GM23338 (cell line): ENCODE measurements around the gene TMEM170B.

Experiments used
- CREB1 ChIP-seq: fragments of 250-450 bp; sonication (Bioruptor Pico); IDR thresholded peaks from 2 replicates; pipeline ENCODE4 v1.5.0; 2020; ENCODE audit warnings: low read depth, mild to moderate bottlenecking, moderate library complexity
- EZH2 ChIP-seq: fragments of 200-600 bp; sonication (generic); IDR thresholded peaks from one replicate; pipeline ENCODE4 v1.8.0; 2017; ENCODE audit warnings: antibody characterized with exemption, mild to moderate bottlenecking, low read depth; ENCODE audit not compliant: unreplicated experiment
- EZH2phosphoT487 ChIP-seq: fragments of 200-600 bp; sonication (generic); IDR thresholded peaks from one replicate; pipeline ENCODE4 v1.8.1; 2018; ENCODE audit warnings: antibody characterized with exemption; ENCODE audit not compliant: unreplicated experiment
- JUNB ChIP-seq: IDR thresholded peaks from one replicate; pipeline ENCODE4 v1.6.1; 2016; ENCODE audit warnings: antibody characterized with exemption; ENCODE audit not compliant: unreplicated experiment
- POLR2AphosphoS5 ChIP-seq: IDR thresholded peaks from 2 replicates; pipeline ENCODE4 v1.6.1; 2016; ENCODE audit warnings: antibody characterized with exemption, low read depth
- REST ChIP-seq: IDR thresholded peaks from one replicate; pipeline ENCODE4 v1.6.1; 2018; ENCODE audit warnings: antibody characterized with exemption; ENCODE audit not compliant: unreplicated experiment
- STAT1 ChIP-seq: IDR thresholded peaks from one replicate; pipeline ENCODE4 v1.6.1; 2016; ENCODE audit warnings: antibody characterized with exemption; ENCODE audit not compliant: unreplicated experiment
- ZNF114 ChIP-seq: fragments of 250-450 bp; sonication (Bioruptor Pico); IDR thresholded peaks from 2 replicates; pipeline ENCODE4 v1.5.0; 2020; ENCODE audit warnings: mild to moderate bottlenecking, moderate library complexity
- TF ChIP-seq, protein P1 (sequence below), 2 experiments: fragments of 200-600 bp in 1 of 2; sonication (generic) in 1 of 2; conservative IDR thresholded peaks; 2 replicates each; pipeline versions ENCODE4 v1.5.1 to v1.6.1; 2016 to 2017; ENCODE audit warnings: antibody characterized with exemption in 2 of 2, low read depth in 2 of 2, mild to moderate bottlenecking in 2 of 2, moderate library complexity in 1 of 2
- TF ChIP-seq, protein P2 (sequence below): IDR thresholded peaks from 2 replicates; pipeline ENCODE4 v1.6.1; 2016; ENCODE audit warnings: antibody characterized with exemption

- TF ChIP-seq EZH2 (no peak), EZH2phosphoT487 (no peak), POLR2AphosphoS5 (no peak), REST (no peak), STAT1 (no peak), CREB1 (CRISPR knock-in tag) (no peak), JUNB (no peak), ZNF114 (CRISPR knock-in tag) (no peak)
- TF ChIP-seq, protein P1, sequence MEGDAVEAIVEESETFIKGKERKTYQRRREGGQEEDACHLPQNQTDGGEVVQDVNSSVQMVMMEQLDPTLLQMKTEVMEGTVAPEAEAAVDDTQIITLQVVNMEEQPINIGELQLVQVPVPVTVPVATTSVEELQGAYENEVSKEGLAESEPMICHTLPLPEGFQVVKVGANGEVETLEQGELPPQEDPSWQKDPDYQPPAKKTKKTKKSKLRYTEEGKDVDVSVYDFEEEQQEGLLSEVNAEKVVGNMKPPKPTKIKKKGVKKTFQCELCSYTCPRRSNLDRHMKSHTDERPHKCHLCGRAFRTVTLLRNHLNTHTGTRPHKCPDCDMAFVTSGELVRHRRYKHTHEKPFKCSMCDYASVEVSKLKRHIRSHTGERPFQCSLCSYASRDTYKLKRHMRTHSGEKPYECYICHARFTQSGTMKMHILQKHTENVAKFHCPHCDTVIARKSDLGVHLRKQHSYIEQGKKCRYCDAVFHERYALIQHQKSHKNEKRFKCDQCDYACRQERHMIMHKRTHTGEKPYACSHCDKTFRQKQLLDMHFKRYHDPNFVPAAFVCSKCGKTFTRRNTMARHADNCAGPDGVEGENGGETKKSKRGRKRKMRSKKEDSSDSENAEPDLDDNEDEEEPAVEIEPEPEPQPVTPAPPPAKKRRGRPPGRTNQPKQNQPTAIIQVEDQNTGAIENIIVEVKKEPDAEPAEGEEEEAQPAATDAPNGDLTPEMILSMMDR (conservative IDR thresholded peaks at IDR 0.05; ENCODE audit: low read depth in 2 of 2): no peak
- TF ChIP-seq, protein P2, sequence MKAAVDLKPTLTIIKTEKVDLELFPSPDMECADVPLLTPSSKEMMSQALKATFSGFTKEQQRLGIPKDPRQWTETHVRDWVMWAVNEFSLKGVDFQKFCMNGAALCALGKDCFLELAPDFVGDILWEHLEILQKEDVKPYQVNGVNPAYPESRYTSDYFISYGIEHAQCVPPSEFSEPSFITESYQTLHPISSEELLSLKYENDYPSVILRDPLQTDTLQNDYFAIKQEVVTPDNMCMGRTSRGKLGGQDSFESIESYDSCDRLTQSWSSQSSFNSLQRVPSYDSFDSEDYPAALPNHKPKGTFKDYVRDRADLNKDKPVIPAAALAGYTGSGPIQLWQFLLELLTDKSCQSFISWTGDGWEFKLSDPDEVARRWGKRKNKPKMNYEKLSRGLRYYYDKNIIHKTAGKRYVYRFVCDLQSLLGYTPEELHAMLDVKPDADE: no peak
Measured at GRCh38 chr6:11528996-11529395, 8.6 kb upstream of the TMEM170B start.
